PC-9 (cell line): ENCODE measurements around the gene ZNF207. TPM values are rescaled to one million over a fixed set of nuclear protein-coding genes. Genes with fewer than 3 reads are reported as not detected.

Experiments used
- Bru-seq: library from RNA; stranded (reverse); fragments of 400-500 nt; gene quantifications from one replicate; lab custom pipeline; 2021; lab: Mats Ljungman, UMichigan
- BruChase-seq, 2 experiments: library from RNA; stranded (reverse); fragments of 400-500 nt; gene quantifications; one replicate each; lab custom pipeline; 2021; lab: Mats Ljungman, UMichigan
- BruUV-seq: library from RNA; stranded (reverse); fragments of 400-500 nt; replicated peaks from 2 replicates; lab custom pipeline; 2021; lab: Mats Ljungman, UMichigan
- CTCF ChIA-PET: fragments of 300-600 bp; sonication (Branson Sonifier 250); formaldehyde crosslinking; loops from one replicate; lab custom pipeline; 2022; ENCODE audit warnings: antibody characterized with exemption; lab: Charles Lee
- POLR2A ChIA-PET: fragments of 300-600 bp; sonication (Branson Sonifier 250); formaldehyde crosslinking; loops from one replicate; lab custom pipeline; 2022; ENCODE audit warnings: antibody characterized with exemption; ENCODE audit not compliant: unreplicated experiment; lab: Charles Lee
- DNase-seq, 2 experiments: peaks; one replicate each; pipeline versions ENCODE4 v3.0.0 to v3.0.0-alpha.2; 2015 to 2022; ENCODE audit warnings: mixed read lengths in 1 of 2
- H2AFZ ChIP-seq: fragments of 200-600 bp; sonication (generic); 2 replicates; pipeline ENCODE4 v1.8.1; 2017; ENCODE audit warnings: antibody characterized with exemption
- H3F3A ChIP-seq: fragments of 200-600 bp; sonication (generic); 2 replicates; pipeline ENCODE4 v1.8.1; 2017; ENCODE audit warnings: antibody characterized with exemption, mild to moderate bottlenecking, low read depth; ENCODE audit not compliant: insufficient read depth
- H3K27ac ChIP-seq: fragments of 200-600 bp; sonication (generic); 2 replicates; pipeline ENCODE4 v1.6.1; 2016; ENCODE audit warnings: mixed run types
- H3K27me3 ChIP-seq: fragments of 200-600 bp; sonication (generic); 2 replicates; pipeline ENCODE4 v1.6.1; 2016; ENCODE audit warnings: low read depth, mixed run types; ENCODE audit not compliant: insufficient read depth
- H3K36me3 ChIP-seq: fragments of 200-600 bp; sonication (generic); 2 replicates; pipeline ENCODE4 v1.6.1; 2016; ENCODE audit warnings: low read depth, mixed run types
- H3K4me1 ChIP-seq: fragments of 200-600 bp; sonication (generic); replicated peaks from 2 replicates; pipeline ENCODE4 v1.6.1; 2016; ENCODE audit warnings: mixed run types; ENCODE audit not compliant: insufficient read depth
- H3K4me2 ChIP-seq: fragments of 200-600 bp; sonication (generic); 2 replicates; pipeline ENCODE4 v1.6.1; 2017; ENCODE audit warnings: mixed run types
- H3K4me3 ChIP-seq: fragments of 200-600 bp; sonication (generic); 2 replicates; pipeline ENCODE4 v1.6.1; 2016; ENCODE audit warnings: mixed run types
- H3K79me2 ChIP-seq: fragments of 200-600 bp; sonication (generic); 2 replicates; pipeline ENCODE4 v1.6.1; 2017; ENCODE audit warnings: low read depth, mixed run types
- H3K9me2 ChIP-seq: fragments of 200-600 bp; sonication (generic); 2 replicates; pipeline ENCODE4 v1.8.1; 2017; ENCODE audit warnings: mild to moderate bottlenecking; ENCODE audit not compliant: insufficient read depth
- H3K9me3 ChIP-seq: fragments of 200-600 bp; sonication (generic); 2 replicates; pipeline ENCODE4 v1.8.1; 2016; ENCODE audit warnings: low read depth; ENCODE audit not compliant: insufficient read depth
- H4K20me1 ChIP-seq: fragments of 200-600 bp; sonication (generic); 2 replicates; pipeline ENCODE4 v1.8.1; 2017; ENCODE audit not compliant: insufficient read depth
- CTCF ChIP-seq: fragments of 200-600 bp; sonication (generic); conservative IDR thresholded peaks from 2 replicates; pipeline ENCODE4 v1.6.1; 2017; ENCODE audit warnings: mixed run types, antibody characterized with exemption, mild to moderate bottlenecking, moderate library complexity
- EZH2 ChIP-seq: fragments of 200-600 bp; sonication (generic); IDR thresholded peaks from 2 replicates; pipeline ENCODE4 v1.8.0; 2017; ENCODE audit warnings: antibody characterized with exemption, low read depth
- intact Hi-C: fragments of 100-400 bp; cut with micrococcal nuclease; formaldehyde crosslinking; loops from one replicate; pipeline ENCODE4 v1.10.0; 2022; ENCODE audit not compliant: unreplicated experiment
- long read RNA-seq: library from polyadenylated mRNA; stranded (forward); transcript quantifications from one replicate; pipeline ENCODE4 v2.0.0, GENCODE V29; 2022
- total RNA-seq: library from RNA; stranded (reverse); gene quantifications from 2 replicates; pipeline ENCODE4 v1.2.3, GENCODE V29; 2021

ZNF207 gene
- total RNA-seq (186 and 198 TPM in 2 replicates), Bru-seq, nascent RNA (percentile 99 among the genes with signal in this experiment), BruChase-seq, experiment 1, labeled RNA remaining after a 2-hour chase (percentile 99 among the genes with signal in this experiment), BruChase-seq, experiment 2, labeled RNA remaining after a 6-hour chase (percentile 97 among the genes with signal in this experiment)
- long read RNA-seq, full-length matches to known transcripts = 125 of 157 reads
- long read RNA-seq, partial matches to known transcripts = 4 of 157 reads
- long read RNA-seq, other reads (novel, unspliced or antisense) = 28 of 157 reads

GRCh38 chr17:32349854-32350665 is at the start of gene ZNF207:
Gene ZNF207, plus strand, starts transcription at chr17:32350157. Its CDS starts 129 bp downstream, at chr17:32350286.
- peak within 1 kb of the TSS; percentile 83 for H3K4me2 ChIP-seq
- H3K4me1 ChIP-seq = peaks cover 23% of the 10 kb centered on the region; the same call in 1 of the 2 replicates
- peaks cover 24% of the 10 kb centered on the region; the same call in 1 of the 2 replicates for H3F3A ChIP-seq
- CTCF ChIA-PET = no interaction called here
- intact Hi-C loops = loop anchor here (5.0 kb wide), 1 partner anchor 92 kb away; the partner anchor contains the start of gene PSMD11
- peaks cover 66% of the 10 kb centered on the region for H3K79me2 ChIP-seq
- H4K20me1 ChIP-seq = peaks cover 41% of the 10 kb centered on the region
- H3K9me2 ChIP-seq = no peaks in the 10 kb centered on the region
- H3K36me3 ChIP-seq = peaks cover 22% of the 10 kb centered on the region
- TF ChIP-seq CTCF (no peak), EZH2 (no peak)
- H2AFZ ChIP-seq = peak within 1 kb of the TSS; percentile 96
- H3K27me3 ChIP-seq = no peaks in the 10 kb centered on the region
- BruUV-seq = TSS peak; percentile 86
- peak; percentile 84 to 92 for DNase-seq
- H3K27ac ChIP-seq = peak within 1 kb of the TSS; percentile 87
- H3K9me3 ChIP-seq = no peaks in the 10 kb centered on the region
- POLR2A ChIA-PET = interaction anchor here (0.7 kb wide), 1 partner anchor 777 kb away, joined by 3 read pairs; no protein-coding TSS in a partner anchor
- peak within 1 kb of the TSS; percentile 68 for H3K4me3 ChIP-seq

- Histone ChIP-seq H2AFZ (no peak overlapping the region), H3K4me2 (no peak overlapping the region), H3K4me3 (no peak overlapping the region), H3K9me3 (no peaks in the 10 kb centered on the region), H3K4me1 (no peaks in the 10 kb centered on the region), H3K36me3 (no peaks in the 10 kb centered on the region), H3F3A (no peaks in the 10 kb centered on the region), H4K20me1 (no peaks in the 10 kb centered on the region), H3K79me2 (no peaks in the 10 kb centered on the region), H3K9me2 (no peaks in the 10 kb centered on the region), H3K27ac (no peak overlapping the region), H3K27me3 (0 out of 2 replicates have a peak, but pooled peaks cover 14% of the 10 kb centered on the region)
- ChIA-PET CTCF (no interaction called here), POLR2A (no interaction called here)
- no peak for DNase-seq
- BruUV-seq = no TSS peak
- intact Hi-C loops = no loop called here
- TF ChIP-seq EZH2 (no peak), CTCF (no peak)
Observed at GRCh38 chr17:32302037-32302436, 47.9 kb upstream of the ZNF207 start.

- no peaks in the 10 kb centered on the region for H3K9me2 ChIP-seq
- no peaks in the 10 kb centered on the region for H3F3A ChIP-seq
- CTCF ChIA-PET = interaction anchor here (0.6 kb wide), 1 partner anchor 18 kb away, joined by 3 read pairs; no protein-coding TSS in a partner anchor
- H3K27me3 ChIP-seq = 0 out of 2 replicates have a peak, but pooled peaks cover 22% of the 10 kb centered on the region
- no peaks in the 10 kb centered on the region for H3K36me3 ChIP-seq
- no peak overlapping the region for H3K27ac ChIP-seq
- no peaks in the 10 kb centered on the region for H4K20me1 ChIP-seq
- H3K4me3 ChIP-seq = no peak overlapping the region
- no peak for DNase-seq
- BruUV-seq = no TSS peak
- TF ChIP-seq EZH2 (no peak), CTCF (no peak)
- H3K4me2 ChIP-seq = no peak overlapping the region
- no peaks in the 10 kb centered on the region for H3K79me2 ChIP-seq
- no peaks in the 10 kb centered on the region for H3K9me3 ChIP-seq
- intact Hi-C loops = no loop called here
- no peaks in the 10 kb centered on the region for H3K4me1 ChIP-seq
- POLR2A ChIA-PET = no interaction called here
- no peak overlapping the region for H2AFZ ChIP-seq
Observed at GRCh38 chr17:32302860-32303649, 46.9 kb upstream of the ZNF207 start.
